Skeletal muscle satellite cell (primary cell): ENCODE results near the gene ZNF202.

Experiments
- H3K27me3 ChIP-seq: 2 replicates; pipeline ENCODE4 v1.7.0; 2013; ENCODE audit warnings: low read length; ENCODE audit not compliant: control insufficient read depth, insufficient read depth
- H3K36me3 ChIP-seq: 2 replicates; pipeline ENCODE4 v1.7.0; 2013; ENCODE audit warnings: mild to moderate bottlenecking, control low read depth, low read length; ENCODE audit not compliant: insufficient read depth
- H3K4me1 ChIP-seq: 2 replicates; pipeline ENCODE4 v1.7.0; 2013; ENCODE audit warnings: low read length; ENCODE audit not compliant: control insufficient read depth, insufficient read depth
- H3K4me2 ChIP-seq: 2 replicates; pipeline ENCODE4 v1.7.0; 2013; ENCODE audit warnings: mild to moderate bottlenecking, low read length
- H3K4me3 ChIP-seq: 2 replicates; pipeline ENCODE4 v1.7.0; 2013; ENCODE audit warnings: low read length
- H3K9ac ChIP-seq: 2 replicates; pipeline ENCODE4 v1.7.0; 2013; ENCODE audit warnings: mild to moderate bottlenecking, low read depth, low read length, moderate library complexity
- H3K9me3 ChIP-seq: replicated peaks from 2 replicates; pipeline ENCODE4 v1.7.0; 2013; ENCODE audit warnings: mild to moderate bottlenecking, control low read depth, low read length

ZNF202 gene

GRCh38 chr11:123702696-123703095, 38.8 kb downstream of the ZNF202 start:
- Histone ChIP-seq H3K4me2 (no peak overlapping the region), H3K36me3 (no peaks in the 10 kb centered on the region), H3K4me3 (no peak overlapping the region), H3K9ac (no peak overlapping the region), H3K4me1 (no peaks in the 10 kb centered on the region), H3K27me3 (peaks cover 7% of the 10 kb centered on the region), H3K9me3 (no peaks in the 10 kb centered on the region)

- peak overlapping the region; percentile 28 for H3K4me2 ChIP-seq
- no peaks in the 10 kb centered on the region for H3K4me1 ChIP-seq
- H3K4me3 ChIP-seq, result no peak overlapping the region
- no peaks in the 10 kb centered on the region for H3K36me3 ChIP-seq
- H3K9ac ChIP-seq, result no peak overlapping the region
- peaks cover 7% of the 10 kb centered on the region for H3K27me3 ChIP-seq
- no peaks in the 10 kb centered on the region for H3K9me3 ChIP-seq
These were observed 39.3 kb downstream of the ZNF202 start for GRCh38 chr11:123702139-123702538.

GRCh38 chr11:123700772-123701171, 40.7 kb downstream of the ZNF202 start:
- peaks cover 7% of the 10 kb centered on the region for H3K27me3 ChIP-seq
- no peaks in the 10 kb centered on the region for H3K4me1 ChIP-seq
- H3K9ac ChIP-seq, result no peak overlapping the region
- no peak overlapping the region for H3K4me3 ChIP-seq
- no peaks in the 10 kb centered on the region for H3K36me3 ChIP-seq
- no peak overlapping the region for H3K4me2 ChIP-seq
- no peaks in the 10 kb centered on the region for H3K9me3 ChIP-seq

GRCh38 chr11:123698546-123699127, 42.8 kb downstream of the ZNF202 start:
- H3K4me1 ChIP-seq, result no peaks in the 10 kb centered on the region
- no peak overlapping the region for H3K4me2 ChIP-seq

GRCh38 chr11:123696183-123696582, 45.3 kb downstream of the ZNF202 start:
- H3K27me3 ChIP-seq, result peaks cover 22% of the 10 kb centered on the region
- H3K4me2 ChIP-seq, result no peak overlapping the region
- H3K4me3 ChIP-seq, result no peak overlapping the region
- H3K9ac ChIP-seq, result no peak overlapping the region
- no peaks in the 10 kb centered on the region for H3K36me3 ChIP-seq
- no peaks in the 10 kb centered on the region for H3K9me3 ChIP-seq
- no peaks in the 10 kb centered on the region for H3K4me1 ChIP-seq

More at GRCh38 chr11:123698546-123699127, 42.8 kb downstream of the ZNF202 start:
- no peak overlapping the region for H3K4me3 ChIP-seq
- no peaks in the 10 kb centered on the region for H3K36me3 ChIP-seq
- H3K9ac ChIP-seq, result no peak overlapping the region
- H3K9me3 ChIP-seq, result no peaks in the 10 kb centered on the region
- peaks cover 16% of the 10 kb centered on the region for H3K27me3 ChIP-seq

- Histone ChIP-seq H3K9ac (no peak overlapping the region), H3K4me2 (no peak overlapping the region), H3K9me3 (no peaks in the 10 kb centered on the region), H3K36me3 (no peaks in the 10 kb centered on the region), H3K27me3 (peaks cover 26% of the 10 kb centered on the region), H3K4me3 (no peak overlapping the region), H3K4me1 (no peaks in the 10 kb centered on the region)
These were observed 46.2 kb downstream of the ZNF202 start for GRCh38 chr11:123695231-123695630.

GRCh38 chr11:123694551-123694950, 46.9 kb downstream of the ZNF202 start:
- Histone ChIP-seq H3K4me1 (no peaks in the 10 kb centered on the region), H3K36me3 (no peaks in the 10 kb centered on the region), H3K9me3 (no peaks in the 10 kb centered on the region), H3K27me3 (peaks cover 33% of the 10 kb centered on the region), H3K4me2 (no peak overlapping the region), H3K9ac (no peak overlapping the region), H3K4me3 (no peak overlapping the region)

- Histone ChIP-seq H3K9ac (no peak overlapping the region), H3K36me3 (no peaks in the 10 kb centered on the region), H3K9me3 (no peaks in the 10 kb centered on the region), H3K4me1 (no peaks in the 10 kb centered on the region), H3K4me2 (no peak overlapping the region), H3K27me3 (peaks cover 40% of the 10 kb centered on the region), H3K4me3 (no peak overlapping the region)
These were observed 48.5 kb downstream of the ZNF202 start for GRCh38 chr11:123692961-123693360.

GRCh38 chr11:123690485-123690884, 51.0 kb downstream of the ZNF202 start:
- Histone ChIP-seq H3K9me3 (no peaks in the 10 kb centered on the region), H3K9ac (no peak overlapping the region), H3K27me3 (peaks cover 49% of the 10 kb centered on the region), H3K4me3 (no peak overlapping the region), H3K4me1 (no peaks in the 10 kb centered on the region), H3K4me2 (no peak overlapping the region), H3K36me3 (no peaks in the 10 kb centered on the region)

- Histone ChIP-seq H3K27me3 (peaks cover 34% of the 10 kb centered on the region), H3K4me2 (no peak overlapping the region), H3K9ac (no peak overlapping the region), H3K36me3 (no peaks in the 10 kb centered on the region), H3K4me1 (no peaks in the 10 kb centered on the region), H3K9me3 (no peaks in the 10 kb centered on the region), H3K4me3 (no peak overlapping the region)
These were observed 56.9 kb downstream of the ZNF202 start for GRCh38 chr11:123684601-123685000.

- Histone ChIP-seq H3K4me3 (no peak overlapping the region), H3K4me1 (no peaks in the 10 kb centered on the region), H3K36me3 (no peaks in the 10 kb centered on the region), H3K4me2 (no peak overlapping the region), H3K9me3 (no peaks in the 10 kb centered on the region), H3K27me3 (peaks cover 28% of the 10 kb centered on the region), H3K9ac (no peak overlapping the region)
These were observed 57.9 kb downstream of the ZNF202 start for GRCh38 chr11:123683428-123684170.
